ENCODE results near the gene TULP1. TPM values are rescaled to one million over a fixed set of nuclear protein-coding genes. Genes with fewer than 3 reads are reported as not detected.

Gene TULP1
- total and polyA plus RNA-seq, 9 donors = 0.80 to 2.8 (median 1.9) TPM

GRCh38 chr6:35485402-35485877, 27.3 kb downstream of the TULP1 start:
- DNase-seq = no peak
- 47% methylated on average over 3 of the region's 11 CpGs for WGBS (ENCODE audit: insufficient coverage)
- no peaks in the 10 kb centered on the region for H3K9me3 ChIP-seq (replicated peaks; ENCODE audit: control insufficient read depth, low read depth, low read length)
- peaks cover 53% of the 10 kb centered on the region for H3K36me3 ChIP-seq (ENCODE audit: control insufficient read depth, insufficient read depth, low read length)
- peak overlapping the region; percentile 77 for H3K27ac ChIP-seq (ENCODE audit: low read length)
- H3K27me3 ChIP-seq (ENCODE audit: control insufficient read depth, insufficient read depth, low read length) = peaks cover 9% of the 10 kb centered on the region
- no peak overlapping the region for H3K4me3 ChIP-seq (ENCODE audit: low read length)
- H3K4me1 ChIP-seq (ENCODE audit: control insufficient read depth, insufficient read depth, low read length) = peaks cover 56% of the 10 kb centered on the region

GRCh38 chr6:35484921-35485392, 27.7 kb downstream of the TULP1 start:
- peaks cover 58% of the 10 kb centered on the region for H3K36me3 ChIP-seq (ENCODE audit: control insufficient read depth, insufficient read depth, low read length)
- H3K27me3 ChIP-seq (ENCODE audit: control insufficient read depth, insufficient read depth, low read length) = peaks cover 7% of the 10 kb centered on the region
- DNase-seq = no peak
- H3K27ac ChIP-seq (ENCODE audit: low read length) = peak overlapping the region; percentile 77
- 82% methylated on average over 7 of the region's 7 CpGs for WGBS (ENCODE audit: insufficient coverage)
- H3K4me1 ChIP-seq (ENCODE audit: control insufficient read depth, insufficient read depth, low read length) = peaks cover 52% of the 10 kb centered on the region
- no peaks in the 10 kb centered on the region for H3K9me3 ChIP-seq (replicated peaks; ENCODE audit: control insufficient read depth, low read depth, low read length)
- H3K4me3 ChIP-seq (ENCODE audit: low read length) = no peak overlapping the region

- Histone ChIP-seq H3K4me3 (ENCODE audit: low read length) (no peak overlapping the region), H3K9me3 (replicated peaks; ENCODE audit: control insufficient read depth, low read depth, low read length) (no peaks in the 10 kb centered on the region), H3K27me3 (ENCODE audit: control insufficient read depth, insufficient read depth, low read length) (peaks cover 7% of the 10 kb centered on the region), H3K27ac (ENCODE audit: low read length) (peak overlapping the region; percentile 55), H3K4me1 (ENCODE audit: control insufficient read depth, insufficient read depth, low read length) (peaks cover 44% of the 10 kb centered on the region), H3K36me3 (ENCODE audit: control insufficient read depth, insufficient read depth, low read length) (peaks cover 66% of the 10 kb centered on the region)
- no peak for DNase-seq
- WGBS (ENCODE audit: insufficient coverage) = 83% methylated on average over 8 of the region's 13 CpGs
Measured at GRCh38 chr6:35483893-35484645, 28.6 kb downstream of the TULP1 start.

- Histone ChIP-seq H3K27me3 (ENCODE audit: control insufficient read depth, insufficient read depth, low read length) (peaks cover 7% of the 10 kb centered on the region), H3K27ac (ENCODE audit: low read length) (peak overlapping the region; percentile 55), H3K9me3 (replicated peaks; ENCODE audit: control insufficient read depth, low read depth, low read length) (no peaks in the 10 kb centered on the region), H3K4me1 (ENCODE audit: control insufficient read depth, insufficient read depth, low read length) (peaks cover 42% of the 10 kb centered on the region), H3K4me3 (ENCODE audit: low read length) (no peak overlapping the region), H3K36me3 (ENCODE audit: control insufficient read depth, insufficient read depth, low read length) (peaks cover 67% of the 10 kb centered on the region)
- no peak for DNase-seq
- WGBS (ENCODE audit: insufficient coverage) = 80% methylated on average over 3 of the region's 3 CpGs
Measured at GRCh38 chr6:35483490-35483889, 29.2 kb downstream of the TULP1 start.

- peaks cover 72% of the 10 kb centered on the region for H3K36me3 ChIP-seq (ENCODE audit: control insufficient read depth, insufficient read depth, low read length)
- DNase-seq = no peak
- peaks cover 38% of the 10 kb centered on the region for H3K4me1 ChIP-seq (ENCODE audit: control insufficient read depth, insufficient read depth, low read length)
- peaks cover 7% of the 10 kb centered on the region for H3K27me3 ChIP-seq (ENCODE audit: control insufficient read depth, insufficient read depth, low read length)
- no peak overlapping the region for H3K27ac ChIP-seq (ENCODE audit: low read length)
- no peaks in the 10 kb centered on the region for H3K9me3 ChIP-seq (replicated peaks; ENCODE audit: control insufficient read depth, low read depth, low read length)
- 95% methylated on average over 3 of the region's 4 CpGs for WGBS (ENCODE audit: insufficient coverage)
- H3K4me3 ChIP-seq (ENCODE audit: low read length) = no peak overlapping the region
Measured at GRCh38 chr6:35483062-35483461, 29.6 kb downstream of the TULP1 start.

- Histone ChIP-seq H3K9me3 (replicated peaks; ENCODE audit: control insufficient read depth, low read depth, low read length) (no peaks in the 10 kb centered on the region), H3K27ac (ENCODE audit: low read length) (no peak overlapping the region), H3K4me1 (ENCODE audit: control insufficient read depth, insufficient read depth, low read length) (peaks cover 25% of the 10 kb centered on the region), H3K4me3 (ENCODE audit: low read length) (no peak overlapping the region), H3K27me3 (ENCODE audit: control insufficient read depth, insufficient read depth, low read length) (peaks cover 7% of the 10 kb centered on the region), H3K36me3 (ENCODE audit: control insufficient read depth, insufficient read depth, low read length) (peaks cover 78% of the 10 kb centered on the region)
- 92% methylated on average over 3 of the region's 8 CpGs for WGBS (ENCODE audit: insufficient coverage)
- no peak for DNase-seq
Measured at GRCh38 chr6:35481226-35481625, 31.5 kb downstream of the TULP1 start.

- Histone ChIP-seq H3K4me3 (ENCODE audit: low read length) (no peak overlapping the region), H3K9me3 (replicated peaks; ENCODE audit: control insufficient read depth, low read depth, low read length) (no peaks in the 10 kb centered on the region), H3K27me3 (ENCODE audit: control insufficient read depth, insufficient read depth, low read length) (no peaks in the 10 kb centered on the region), H3K4me1 (ENCODE audit: control insufficient read depth, insufficient read depth, low read length) (peaks cover 15% of the 10 kb centered on the region), H3K27ac (ENCODE audit: low read length) (no peak overlapping the region), H3K36me3 (ENCODE audit: control insufficient read depth, insufficient read depth, low read length) (peaks cover 78% of the 10 kb centered on the region)
- DNase-seq = no peak
- 93% methylated on average over 9 of the region's 12 CpGs for WGBS (ENCODE audit: insufficient coverage)
Measured at GRCh38 chr6:35480176-35480575, 32.5 kb downstream of the TULP1 start.

- peaks cover 81% of the 10 kb centered on the region for H3K36me3 ChIP-seq (ENCODE audit: control insufficient read depth, insufficient read depth, low read length)
- no peak for DNase-seq
- 84% methylated on average over 3 of the region's 7 CpGs for WGBS (ENCODE audit: insufficient coverage)
- H3K9me3 ChIP-seq (replicated peaks; ENCODE audit: control insufficient read depth, low read depth, low read length) = no peaks in the 10 kb centered on the region
- H3K27ac ChIP-seq (ENCODE audit: low read length) = no peak overlapping the region
- no peaks in the 10 kb centered on the region for H3K27me3 ChIP-seq (ENCODE audit: control insufficient read depth, insufficient read depth, low read length)
- H3K4me1 ChIP-seq (ENCODE audit: control insufficient read depth, insufficient read depth, low read length) = peaks cover 4% of the 10 kb centered on the region
- no peak overlapping the region for H3K4me3 ChIP-seq (ENCODE audit: low read length)
Measured at GRCh38 chr6:35478259-35478658, 34.4 kb downstream of the TULP1 start.

- no peak overlapping the region for H3K27ac ChIP-seq (ENCODE audit: low read length)
- no peaks in the 10 kb centered on the region for H3K9me3 ChIP-seq (replicated peaks; ENCODE audit: control insufficient read depth, low read depth, low read length)
- no peak for DNase-seq
- no peaks in the 10 kb centered on the region for H3K27me3 ChIP-seq (ENCODE audit: control insufficient read depth, insufficient read depth, low read length)
- no peaks in the 10 kb centered on the region for H3K4me1 ChIP-seq (ENCODE audit: control insufficient read depth, insufficient read depth, low read length)
- no CpG with 5 or more reads among the region's 5 CpGs for WGBS (ENCODE audit: insufficient coverage)
- no peak overlapping the region for H3K4me3 ChIP-seq (ENCODE audit: low read length)
- peaks cover 79% of the 10 kb centered on the region for H3K36me3 ChIP-seq (ENCODE audit: control insufficient read depth, insufficient read depth, low read length)
Measured at GRCh38 chr6:35477551-35478179, 35.0 kb downstream of the TULP1 start.

GRCh38 chr6:35477028-35477427, 35.7 kb downstream of the TULP1 start:
- Histone ChIP-seq H3K27ac (ENCODE audit: low read length) (no peak overlapping the region), H3K9me3 (replicated peaks; ENCODE audit: control insufficient read depth, low read depth, low read length) (no peaks in the 10 kb centered on the region), H3K4me1 (ENCODE audit: control insufficient read depth, insufficient read depth, low read length) (no peaks in the 10 kb centered on the region), H3K4me3 (ENCODE audit: low read length) (no peak overlapping the region), H3K27me3 (ENCODE audit: control insufficient read depth, insufficient read depth, low read length) (no peaks in the 10 kb centered on the region), H3K36me3 (ENCODE audit: control insufficient read depth, insufficient read depth, low read length) (peaks cover 78% of the 10 kb centered on the region)
- no CpG with 5 or more reads among the region's 8 CpGs for WGBS (ENCODE audit: insufficient coverage)
- DNase-seq = no peak
